Right ventricle myocardium superior (tissue), 1 donor: ENCODE results near the gene STARD8. TPM values are rescaled to one million over a fixed set of nuclear protein-coding genes. Genes with fewer than 3 reads are reported as not detected.
A peak's percentile ranks its signal among the peaks of the same experiment; 100 is the strongest.

Experiments
- ATAC-seq: fragments of 200-7000 bp; cut with Tn5 transposase; one replicate; pipeline ENCODE4 v1.9.1; 2020; ENCODE audit warnings: mild to moderate bottlenecking; ENCODE audit not compliant: poor library complexity
- DNase-seq: peaks from one replicate; pipeline ENCODE4 v3.0.0-alpha.2; 2020
- intact Hi-C: fragments of 100-400 bp; cut with DNase I; formaldehyde crosslinking; loops from one replicate; pipeline ENCODE4 v1.11.2; 2022
- total RNA-seq: library from RNA; stranded (reverse); fragmentation: NEBNext Ultra II Directional; extraction: Animal tissue kit (Norgen Biotek cat#: 25700); gene quantifications from one replicate; pipeline ENCODE4 v1.2.1, GENCODE V29; 2021
- donor health status: DM: no; HTN: yes; CAD: no; lungs with severe emphysema.

The STARD8 gene
- total RNA-seq, 1 donor from 2014 or later, result 10.5 TPM

DNA sequence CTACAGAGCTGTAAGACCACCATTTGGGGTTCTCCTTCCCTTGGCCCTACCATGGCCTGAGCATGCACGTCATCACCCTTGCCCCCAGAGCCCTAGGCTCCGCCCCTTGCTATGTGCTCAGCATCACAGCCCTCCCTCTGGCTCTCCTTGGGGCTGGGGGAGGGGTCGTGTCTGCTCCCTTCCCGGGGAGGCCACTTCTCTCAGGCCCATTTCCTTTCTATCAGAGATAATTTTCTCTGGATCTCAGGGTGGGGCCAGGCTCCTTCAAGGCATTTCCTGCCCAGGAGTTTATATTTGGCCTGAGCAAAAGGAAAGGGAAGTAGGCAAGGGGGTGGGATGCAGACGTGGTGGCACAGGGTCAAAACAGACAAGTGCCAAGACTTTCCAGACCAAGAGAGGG lies 55.9 kb downstream of the STARD8 start:
- intact Hi-C loops, result loop anchor here (10.0 kb wide), 1 partner anchor 59 kb away; the partner anchor contains the start of gene STARD8
- ATAC-seq (peak; percentile 40), DNase-seq (no peak)

- DNase-seq, result no peak
- intact Hi-C loops, result loop anchor here (10.0 kb wide), 1 partner anchor 59 kb away; the partner anchor contains the start of gene STARD8
- no peak for ATAC-seq
Measured at GRCh38 chrX:68703846-68704245, 56.4 kb downstream of the STARD8 start.

DNA sequence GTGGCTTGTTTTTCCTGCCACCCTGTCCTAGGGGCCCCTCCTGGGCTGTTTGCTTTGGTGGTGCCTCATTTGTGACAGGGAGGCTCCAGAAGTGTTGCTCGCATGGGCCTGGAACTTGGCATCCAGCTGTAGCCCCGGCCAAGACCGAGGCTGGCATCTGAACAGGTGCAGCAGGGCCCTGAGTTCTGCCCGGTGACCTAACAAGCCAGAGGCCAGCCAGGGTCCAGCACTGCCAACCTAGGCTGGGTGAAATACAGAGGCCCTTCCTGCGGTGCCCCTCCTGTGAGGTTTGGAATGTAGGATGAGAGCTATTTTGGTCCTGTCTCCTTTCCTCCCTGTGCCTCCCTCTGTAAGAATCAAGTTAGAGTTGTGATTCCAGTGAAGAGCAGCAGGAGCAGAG lies 58.5 kb downstream of the STARD8 start:
- ATAC-seq (no peak), DNase-seq (no peak)
- intact Hi-C loops, result loop anchor here (10.0 kb wide), 1 partner anchor 61 kb away; the partner anchor contains the start of gene STARD8

- ATAC-seq (no peak), DNase-seq (no peak)
- intact Hi-C loops, result loop anchor here (10.0 kb wide), 1 partner anchor 64 kb away; the partner anchor contains the start of gene STARD8
Measured at GRCh38 chrX:68708503-68709290, 61.2 kb downstream of the STARD8 start.

DNA sequence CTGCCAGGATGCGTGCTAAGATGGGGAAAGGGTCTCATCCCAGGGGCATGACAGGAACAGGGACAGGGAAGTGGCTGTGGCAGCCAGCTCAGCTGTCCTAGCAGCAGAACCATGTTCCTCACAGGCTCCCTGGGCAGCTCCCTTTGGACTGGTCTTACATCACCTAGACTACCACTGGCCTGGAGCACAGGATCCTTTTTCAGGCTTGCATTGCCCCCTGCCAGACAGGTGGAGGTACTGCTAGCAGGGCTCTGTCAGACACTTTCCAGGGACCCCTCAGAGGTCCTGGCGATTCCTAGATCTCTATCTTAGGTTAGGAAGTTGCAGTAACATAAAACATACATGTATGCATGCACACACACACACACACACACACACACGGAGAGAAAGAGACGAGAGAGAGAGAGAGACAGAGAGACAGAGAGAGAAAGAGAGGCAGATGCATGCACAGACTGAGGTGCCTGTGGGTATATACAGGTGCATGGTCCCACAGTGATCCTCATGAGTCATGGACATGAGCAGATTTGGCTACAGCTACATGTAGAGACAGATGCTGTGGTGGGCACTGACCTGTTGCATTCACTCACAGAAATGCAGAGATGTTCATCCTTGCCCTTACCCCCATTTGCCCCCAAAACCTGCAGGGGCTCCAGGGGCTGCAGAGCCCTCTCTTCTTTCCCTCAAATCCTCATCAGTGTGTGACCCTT lies 63.6 kb downstream of the STARD8 start:
- intact Hi-C loops, result loop anchor here (10.0 kb wide), 1 partner anchor 196 kb away; no protein-coding TSS in a partner anchor
- DNase-seq (no peak), ATAC-seq (peak; percentile 70)

- DNase-seq (no peak), ATAC-seq (no peak)
- intact Hi-C loops, result loop anchor here (10.0 kb wide), 1 partner anchor 197 kb away; no protein-coding TSS in a partner anchor
Measured at GRCh38 chrX:68711845-68712244, 64.4 kb downstream of the STARD8 start.

GRCh38 chrX:68714856-68715255 lies 67.4 kb downstream of the STARD8 start:
- ATAC-seq (no peak), DNase-seq (no peak)
- intact Hi-C loops, result loop anchor here (10.0 kb wide), 1 partner anchor 200 kb away; no protein-coding TSS in a partner anchor

- intact Hi-C loops, result loop anchor here (10.0 kb wide), 1 partner anchor 202 kb away; no protein-coding TSS in a partner anchor
- DNase-seq (no peak), ATAC-seq (no peak)
Measured at GRCh38 chrX:68717196-68717595, 69.7 kb downstream of the STARD8 start.

DNA sequence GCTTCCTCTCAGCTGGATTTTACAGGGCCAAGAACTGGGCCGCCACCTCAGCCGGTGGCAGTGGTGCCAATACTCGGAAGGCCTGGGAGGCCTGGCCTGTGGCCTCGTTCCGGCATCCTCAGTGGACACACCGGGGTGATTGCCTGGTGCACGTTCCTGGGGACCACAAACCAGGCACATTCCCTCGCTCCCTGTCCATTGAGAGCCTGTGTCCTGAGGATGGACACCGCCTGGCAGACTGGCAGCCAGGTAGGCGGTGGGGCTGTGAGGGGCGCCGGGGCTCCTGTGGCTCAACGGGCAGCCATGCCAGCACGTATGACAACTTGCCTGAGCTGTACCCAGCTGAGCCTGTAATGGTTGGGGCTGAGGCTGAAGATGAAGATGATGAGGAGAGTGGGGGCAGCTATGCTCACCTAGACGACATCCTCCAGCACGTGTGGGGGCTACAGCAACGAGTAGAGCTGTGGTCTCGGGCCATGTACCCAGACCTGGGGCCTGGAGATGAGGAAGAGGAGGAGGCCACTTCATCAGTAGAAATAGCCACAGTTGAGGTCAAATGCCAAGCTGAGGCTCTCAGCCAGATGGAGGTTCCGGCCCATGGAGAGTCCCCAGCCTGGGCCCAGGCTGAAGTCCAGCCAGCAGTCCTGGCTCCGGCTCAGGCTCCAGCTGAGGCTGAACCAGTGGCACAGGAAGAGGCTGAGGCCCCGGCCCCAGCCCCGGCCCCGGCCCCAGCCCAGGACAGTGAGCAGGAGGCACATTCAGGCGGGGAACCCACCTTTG lies 70.4 kb downstream of the STARD8 start:
- DNase-seq, result no peak
- intact Hi-C loops, result loop anchor here (10.0 kb wide), 1 partner anchor 203 kb away; no protein-coding TSS in a partner anchor
- no peak for ATAC-seq

DNA sequence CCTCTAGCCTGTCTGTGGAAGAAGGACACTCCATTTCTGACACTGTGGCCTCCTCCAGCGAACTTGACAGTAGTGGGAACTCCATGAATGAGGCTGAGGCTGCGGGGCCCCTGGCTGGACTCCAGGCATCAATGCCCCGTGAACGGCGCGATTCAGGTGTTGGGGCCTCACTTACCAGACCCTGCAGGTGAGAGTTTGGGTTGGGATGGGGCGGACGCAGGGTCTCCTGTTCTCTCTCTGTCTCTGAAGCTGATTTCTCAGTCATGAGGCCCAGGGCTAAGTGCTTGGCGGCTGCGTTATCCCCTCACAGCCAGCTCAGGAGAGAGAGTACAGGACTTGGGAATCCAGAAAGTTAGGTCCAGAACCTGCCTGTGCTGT lies 71.0 kb downstream of the STARD8 start:
- no peak for DNase-seq
- intact Hi-C loops, result loop anchor here (10.0 kb wide), 1 partner anchor 204 kb away; no protein-coding TSS in a partner anchor

DNA sequence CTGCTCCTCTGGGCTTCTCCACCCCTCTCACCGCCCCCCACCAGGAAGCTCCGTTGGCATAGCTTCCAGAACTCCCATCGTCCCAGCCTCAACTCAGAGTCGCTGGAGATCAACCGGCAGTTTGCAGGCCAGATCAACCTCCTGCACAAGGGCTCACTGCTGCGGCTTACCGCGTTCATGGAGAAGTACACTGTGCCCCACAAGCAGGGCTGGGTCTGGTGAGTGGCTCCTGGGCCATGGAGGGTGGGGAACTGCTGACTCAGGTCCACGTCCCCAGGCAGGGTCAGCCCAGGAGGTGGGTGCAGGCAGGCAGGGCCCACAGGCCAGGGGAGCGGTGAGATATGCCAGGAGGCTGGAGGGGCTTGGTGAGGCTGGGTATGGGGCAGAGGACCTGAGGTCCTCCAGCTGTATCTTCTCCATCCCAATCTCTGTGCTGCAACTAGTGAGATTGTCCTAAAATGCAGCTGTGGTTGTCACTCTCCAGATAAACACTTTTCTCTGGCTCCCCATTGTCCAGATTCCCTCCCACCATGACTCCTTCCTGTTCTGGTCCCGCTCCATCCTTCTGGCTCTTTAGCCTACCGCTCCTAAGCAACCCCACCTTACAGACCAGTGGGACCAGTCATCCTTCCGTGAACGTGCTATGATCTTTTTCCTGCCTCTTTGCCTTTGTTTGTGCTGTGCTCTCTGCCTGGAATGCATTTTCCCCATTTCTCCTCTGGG lies 71.9 kb downstream of the STARD8 start:
- ATAC-seq (no peak), DNase-seq (no peak)
- intact Hi-C loops, result loop anchor here (10.0 kb wide), 1 partner anchor 205 kb away; no protein-coding TSS in a partner anchor

More for the DNA sequence above, 71.0 kb downstream of the STARD8 start:
- no peak for ATAC-seq

- ATAC-seq (peak; percentile 61), DNase-seq (no peak)
- intact Hi-C loops, result loop anchor here (10.0 kb wide), 1 partner anchor 205 kb away; no protein-coding TSS in a partner anchor
Measured at GRCh38 chrX:68719904-68720614, 72.6 kb downstream of the STARD8 start.

- ATAC-seq (no peak), DNase-seq (no peak)
- intact Hi-C loops, result no loop called here
Measured at GRCh38 chrX:68720851-68721250, 73.4 kb downstream of the STARD8 start.

DNA sequence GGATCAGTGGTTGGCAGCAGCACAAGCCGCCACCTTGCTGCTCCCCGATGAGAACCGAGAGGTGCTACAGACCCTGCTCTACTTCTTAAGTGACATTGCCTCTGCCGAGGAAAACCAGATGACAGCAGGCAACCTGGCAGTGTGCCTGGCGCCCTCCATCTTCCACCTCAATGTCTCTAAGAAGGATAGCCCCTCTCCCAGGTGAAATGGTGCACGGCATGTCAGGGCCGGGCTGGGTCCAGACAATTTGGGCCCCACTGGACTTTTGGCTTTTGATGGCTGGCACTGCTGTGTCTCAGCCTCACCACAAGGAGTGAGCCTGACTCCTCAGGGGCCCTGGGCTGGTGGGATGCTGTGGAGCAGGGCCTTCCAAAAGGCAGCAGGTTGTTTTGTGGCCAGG lies 74.1 kb downstream of the STARD8 start:
- intact Hi-C loops, result no loop called here
- no peak for ATAC-seq
- no peak for DNase-seq

DNA sequence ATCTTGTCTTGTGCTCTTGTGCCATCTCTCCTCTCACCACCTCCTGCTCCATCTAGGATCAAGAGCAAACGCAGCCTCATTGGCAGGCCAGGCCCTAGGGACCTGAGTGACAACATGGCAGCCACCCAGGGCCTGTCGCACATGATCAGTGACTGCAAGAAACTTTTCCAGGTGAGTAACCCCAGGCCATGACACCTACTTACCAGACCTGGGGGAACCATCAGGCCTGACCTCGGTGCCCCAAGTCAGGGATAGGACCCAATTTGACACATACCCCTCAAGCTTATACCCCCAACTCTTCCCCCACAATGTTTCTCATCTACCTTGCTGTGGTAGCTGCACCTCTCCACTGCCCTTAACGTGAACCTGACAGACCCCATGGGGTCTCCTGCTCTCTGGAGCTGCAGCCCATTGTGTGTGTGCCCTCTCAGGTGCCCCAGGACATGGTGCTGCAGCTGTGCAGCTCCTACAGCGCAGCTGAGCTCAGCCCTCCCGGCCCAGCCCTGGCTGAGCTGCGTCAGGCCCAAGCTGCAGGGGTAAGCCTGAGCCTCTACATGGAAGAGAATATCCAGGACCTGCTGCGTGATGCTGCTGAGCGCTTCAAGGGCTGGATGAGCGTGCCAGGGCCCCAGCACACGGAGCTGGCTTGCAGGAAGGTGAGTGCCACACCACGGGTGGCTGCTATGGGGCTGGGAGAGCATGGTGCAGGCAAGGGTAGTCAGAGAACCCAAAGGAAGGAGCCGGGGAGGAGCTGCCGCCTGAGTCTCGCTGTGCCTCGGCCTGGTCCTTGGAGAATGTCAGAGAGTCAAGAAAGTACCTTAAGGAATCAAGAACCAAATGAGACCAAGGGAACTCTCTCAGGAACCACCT lies 74.8 kb downstream of the STARD8 start:
- DNase-seq, result no peak
- intact Hi-C loops, result no loop called here
- ATAC-seq, result no peak

GRCh38 chrX:68723491-68724155 lies 76.2 kb downstream of the STARD8 start:
- intact Hi-C loops, result no loop called here
- DNase-seq (no peak), ATAC-seq (no peak)
